ENCODE data around the gene FBXO24. TPM values are rescaled to one million over a fixed set of nuclear protein-coding genes. Genes with fewer than 3 reads are reported as not detected.

FBXO24 gene
- total RNA-seq, 4 donors from 2014 or later: 0.14 to 0.79 TPM; not detected in 2

DNA sequence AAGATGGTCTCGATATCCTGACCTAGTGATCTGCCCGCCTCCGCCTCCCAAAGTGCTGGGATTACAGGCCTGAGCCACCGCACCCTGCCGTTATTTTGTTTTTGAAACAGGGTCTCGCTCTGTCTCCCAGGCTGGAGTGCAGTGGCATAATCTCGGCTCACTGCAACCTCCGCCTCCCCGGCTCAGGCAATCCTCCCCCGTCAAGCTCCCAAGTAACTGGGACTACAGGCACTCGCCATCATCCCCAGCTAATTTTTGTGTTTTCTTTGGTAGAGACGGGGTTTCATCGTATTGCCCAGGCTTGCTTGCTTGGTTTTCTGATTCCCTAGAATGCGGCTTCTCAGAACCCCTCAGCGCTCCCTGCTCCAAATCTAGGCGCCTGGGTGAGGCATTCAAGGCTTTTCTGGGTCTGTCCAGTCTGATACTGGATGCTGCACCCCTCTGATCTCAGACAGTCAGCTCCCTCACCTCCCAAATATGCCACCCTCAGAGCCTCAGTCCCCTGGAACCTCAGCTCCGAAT is 53.9 kb downstream of the FBXO24 start:
- in situ Hi-C loops (cut with MboI; ENCODE audit: low pct_ligation_motif_present in 1 of 4, low pct_unique_long_range_greater_than_20kb in 1 of 4, low sequenced_read_pairs in 3 of 4) (no loop called here), intact Hi-C loops (cut with DNase I; ENCODE audit: low total_unique reads) (no loop called here)
- 86% methylated on average over 17 of the region's 17 CpGs; no CpG with 5 or more reads in 1 of the 2 donors for WGBS, 2 donors (ENCODE audit: low coverage in 1 of 2)
- Histone ChIP-seq H3K27ac (no peak overlapping the region), H3K4me1 (no peaks in the 10 kb centered on the region), H3K4me3 (no peak overlapping the region), H3K36me3 (no peaks in the 10 kb centered on the region), H3K27me3 (peaks cover 21% of the 10 kb centered on the region), H3K9me3 (no peaks in the 10 kb centered on the region)
- DNase-seq: no peak
- TF ChIP-seq, protein P1, sequence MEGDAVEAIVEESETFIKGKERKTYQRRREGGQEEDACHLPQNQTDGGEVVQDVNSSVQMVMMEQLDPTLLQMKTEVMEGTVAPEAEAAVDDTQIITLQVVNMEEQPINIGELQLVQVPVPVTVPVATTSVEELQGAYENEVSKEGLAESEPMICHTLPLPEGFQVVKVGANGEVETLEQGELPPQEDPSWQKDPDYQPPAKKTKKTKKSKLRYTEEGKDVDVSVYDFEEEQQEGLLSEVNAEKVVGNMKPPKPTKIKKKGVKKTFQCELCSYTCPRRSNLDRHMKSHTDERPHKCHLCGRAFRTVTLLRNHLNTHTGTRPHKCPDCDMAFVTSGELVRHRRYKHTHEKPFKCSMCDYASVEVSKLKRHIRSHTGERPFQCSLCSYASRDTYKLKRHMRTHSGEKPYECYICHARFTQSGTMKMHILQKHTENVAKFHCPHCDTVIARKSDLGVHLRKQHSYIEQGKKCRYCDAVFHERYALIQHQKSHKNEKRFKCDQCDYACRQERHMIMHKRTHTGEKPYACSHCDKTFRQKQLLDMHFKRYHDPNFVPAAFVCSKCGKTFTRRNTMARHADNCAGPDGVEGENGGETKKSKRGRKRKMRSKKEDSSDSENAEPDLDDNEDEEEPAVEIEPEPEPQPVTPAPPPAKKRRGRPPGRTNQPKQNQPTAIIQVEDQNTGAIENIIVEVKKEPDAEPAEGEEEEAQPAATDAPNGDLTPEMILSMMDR (IDR thresholded peaks at IDR 0.05): no peak
- TF ChIP-seq POLR2A (IDR thresholded peaks at IDR 0.05) (no peak), EP300 (IDR thresholded peaks at IDR 0.05; ENCODE audit: low read depth) (no peak), POLR2AphosphoS5 (IDR thresholded peaks at IDR 0.05) (no peak)

DNA sequence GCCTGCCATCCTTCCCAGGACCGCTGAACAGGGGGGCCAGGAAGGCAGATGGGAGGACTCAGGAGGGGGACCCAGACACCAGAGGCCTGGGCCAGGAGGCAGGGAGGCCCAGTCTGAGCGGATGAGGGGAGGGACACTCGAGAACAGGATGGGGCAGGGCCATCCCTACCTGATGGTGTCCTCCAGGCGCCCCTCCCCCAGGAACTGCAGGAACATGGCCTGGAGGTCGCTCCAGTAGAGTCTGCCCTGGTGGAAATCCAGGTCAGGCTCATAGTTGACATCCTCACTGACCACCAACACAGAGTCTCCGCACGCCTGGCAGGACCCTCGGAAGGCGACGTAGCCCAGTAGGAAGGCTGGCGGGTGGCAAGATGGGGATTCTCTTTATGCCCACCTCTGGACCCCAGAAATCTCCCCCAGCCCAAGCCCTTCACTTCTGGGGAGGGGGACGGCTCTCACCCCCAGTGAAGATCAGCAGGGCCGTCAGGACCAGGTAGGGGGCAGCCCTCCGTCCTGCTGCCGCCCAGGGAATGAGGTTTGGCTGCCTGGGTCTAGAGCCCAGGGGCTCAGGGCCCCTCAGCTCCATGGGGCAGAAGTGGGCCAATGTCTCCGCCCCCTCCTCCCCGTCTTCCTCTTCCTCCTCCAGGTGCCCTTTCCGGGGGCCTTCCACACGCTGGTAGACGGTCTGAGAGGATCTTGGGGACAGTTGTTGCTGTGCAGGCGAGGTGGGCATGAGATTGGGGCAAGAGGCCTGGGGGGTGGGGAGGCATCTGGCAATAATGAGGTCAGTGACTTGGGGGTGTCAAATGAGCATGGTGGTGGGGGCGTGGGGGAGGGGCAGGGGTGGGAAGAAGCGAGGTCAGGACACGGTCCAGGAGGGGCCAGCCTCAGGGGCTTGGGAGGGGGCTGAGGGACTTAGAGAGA is 54.7 kb downstream of the FBXO24 start:
- H3K36me3 ChIP-seq: no peaks in the 10 kb centered on the region
- no peak overlapping the region for H3K4me3 ChIP-seq
- H3K27me3 ChIP-seq: peaks cover 21% of the 10 kb centered on the region
- no peak overlapping the region for H3K27ac ChIP-seq
- no peak for TF ChIP-seq POLR2A (IDR thresholded peaks at IDR 0.05)
- no peak for TF ChIP-seq POLR2AphosphoS5 (IDR thresholded peaks at IDR 0.05)
- TF ChIP-seq, protein P1 (IDR thresholded peaks at IDR 0.05): no peak
- TF ChIP-seq EP300 (IDR thresholded peaks at IDR 0.05; ENCODE audit: low read depth): no peak
- no peak for DNase-seq
- 40 to 73% methylated on average over 2 to 22 of the region's 24 CpGs for WGBS, 2 donors (ENCODE audit: low coverage in 1 of 2)
- no peaks in the 10 kb centered on the region for H3K9me3 ChIP-seq
- intact Hi-C loops (cut with DNase I; ENCODE audit: low total_unique reads): no loop called here
- in situ Hi-C loops (cut with MboI; ENCODE audit: low pct_ligation_motif_present in 1 of 4, low pct_unique_long_range_greater_than_20kb in 1 of 4, low sequenced_read_pairs in 3 of 4): no loop called here
- H3K4me1 ChIP-seq: no peaks in the 10 kb centered on the region

DNA sequence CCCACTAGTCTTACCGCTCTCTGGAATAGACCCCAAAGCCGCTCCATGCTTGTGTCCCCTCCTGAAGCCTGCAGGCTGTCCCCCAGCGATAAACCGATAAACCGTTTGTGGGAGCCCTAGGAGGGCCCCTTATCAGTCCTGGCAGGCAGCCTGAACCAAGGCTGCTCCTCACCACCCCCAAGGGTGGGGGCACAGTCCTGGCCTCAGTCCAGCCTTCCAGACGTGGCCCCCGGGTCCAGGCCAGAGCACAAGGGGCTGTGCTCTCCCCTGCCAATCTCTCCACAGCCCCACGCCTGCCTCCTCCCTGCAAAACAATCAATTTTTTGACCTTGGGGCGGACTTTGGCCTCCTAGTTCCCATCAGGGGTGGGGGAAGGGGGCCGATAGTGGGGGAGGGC is 55.3 kb downstream of the FBXO24 start, which contains the start of gene TFR2:
Gene TFR2, minus strand, starts transcription at position 90 of the 397 bp plus-strand sequence. Its CDS starts 43 bp downstream, at position 47.
- Histone ChIP-seq H3K27me3 (peaks cover 25% of the 10 kb centered on the region), H3K27ac (no peak within 1 kb of the TSS), H3K4me3 (no peak within 1 kb of the TSS), H3K4me1 (no peaks in the 10 kb centered on the region), H3K9me3 (no peaks in the 10 kb centered on the region), H3K36me3 (no peaks in the 10 kb centered on the region)
- intact Hi-C loops (cut with DNase I; ENCODE audit: low total_unique reads) (no loop called here), in situ Hi-C loops (cut with MboI; ENCODE audit: low pct_ligation_motif_present in 1 of 4, low pct_unique_long_range_greater_than_20kb in 1 of 4, low sequenced_read_pairs in 3 of 4) (no loop called here)
- TF ChIP-seq, protein P1 (IDR thresholded peaks at IDR 0.05): no peak
- TF ChIP-seq POLR2A (IDR thresholded peaks at IDR 0.05): no peak
- no peak for TF ChIP-seq POLR2AphosphoS5 (IDR thresholded peaks at IDR 0.05)
- WGBS, 2 donors (ENCODE audit: low coverage in 1 of 2): 48% methylated on average over 10 of the region's 10 CpGs; no CpG with 5 or more reads in 1 of the 2 donors
- no peak for DNase-seq

DNA sequence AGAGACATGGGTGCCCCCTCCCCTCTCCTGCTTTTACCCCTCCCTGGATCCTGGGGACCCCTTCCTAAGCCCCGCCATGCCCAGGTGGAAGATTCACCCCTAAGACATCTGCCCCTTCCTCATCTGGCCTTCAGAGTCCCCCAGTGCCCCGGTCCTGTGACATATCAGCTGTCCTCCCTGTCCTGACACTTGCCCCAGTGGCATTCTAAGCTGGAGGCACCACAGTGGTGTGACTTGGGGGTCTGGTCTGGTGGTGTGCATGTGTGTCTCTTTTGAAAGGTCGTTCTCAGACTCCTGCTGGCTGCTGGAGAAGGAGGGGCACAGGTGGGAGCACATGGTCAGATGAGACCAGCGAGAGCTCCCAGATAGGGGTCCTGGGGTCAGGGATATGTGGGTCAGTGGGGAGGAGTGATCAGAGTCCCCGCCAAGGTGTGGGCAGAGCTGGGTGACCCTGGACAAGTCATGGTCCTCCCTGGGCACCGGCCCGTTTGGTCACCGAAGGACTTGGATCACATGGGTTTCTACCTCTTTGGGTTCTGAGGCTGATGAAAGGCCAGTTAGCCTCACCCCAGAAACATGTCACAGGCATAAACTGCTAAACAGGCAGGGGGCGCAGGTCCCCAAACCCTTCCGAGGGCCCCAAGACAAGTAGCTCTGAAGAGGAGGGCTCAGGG is 55.9 kb downstream of the FBXO24 start:
- in situ Hi-C loops (cut with MboI; ENCODE audit: low pct_ligation_motif_present in 1 of 4, low pct_unique_long_range_greater_than_20kb in 1 of 4, low sequenced_read_pairs in 3 of 4) (no loop called here), intact Hi-C loops (cut with DNase I; ENCODE audit: low total_unique reads) (no loop called here)
- TF ChIP-seq EP300 (IDR thresholded peaks at IDR 0.05; ENCODE audit: low read depth): no peak
- no peak for TF ChIP-seq POLR2AphosphoS5 (IDR thresholded peaks at IDR 0.05)
- TF ChIP-seq POLR2A (IDR thresholded peaks at IDR 0.05): no peak
- TF ChIP-seq, protein P1 (IDR thresholded peaks at IDR 0.05): no peak
- DNase-seq: no peak
- 66 to 80% methylated on average over 1 to 9 of the region's 10 CpGs for WGBS, 2 donors (ENCODE audit: low coverage in 1 of 2)
- no peak overlapping the region for H3K4me3 ChIP-seq
- H3K36me3 ChIP-seq: no peaks in the 10 kb centered on the region
- H3K9me3 ChIP-seq: no peaks in the 10 kb centered on the region
- no peaks in the 10 kb centered on the region for H3K4me1 ChIP-seq
- peaks cover 30% of the 10 kb centered on the region for H3K27me3 ChIP-seq
- H3K27ac ChIP-seq: no peak overlapping the region
